Adrenal gland (tissue), 5 donors: Measurements from ENCODE around the gene PRPF31.
"Not testable (repeated sequence)": the region's sequence is repeated elsewhere in the genome, so short reads cannot be mapped to it uniquely, and the experiment has no call there.

Experiments
- POLR2A ChIP-seq, 2 donors: fragments of 450-650 bp; IDR thresholded peaks; one replicate each; pipeline ENCODE4 v1.6.1; 2017; ENCODE audit warnings: antibody characterized with exemption in 2 of 2, mild to moderate bottlenecking in 2 of 2, moderate library complexity in 1 of 2
- TF ChIP-seq, protein P1 (sequence below), 6 experiments: fragments of 450-650 bp in 4 of 6; fragments of 200-600 bp in 2 of 6; sonication (generic) in 1 of 6; IDR thresholded peaks; 1 replicate in 5 of 6; 2 replicates in 1 of 6; pipeline versions ENCODE4 v1.5.1 to v1.8.0; 2016 to 2021; ENCODE audit warnings: antibody characterized with exemption in 6 of 6, mild to moderate bottlenecking in 2 of 6, moderate library complexity in 1 of 6
- donor health status: DM: no; HTN: no; CAD: no.

DNA sequence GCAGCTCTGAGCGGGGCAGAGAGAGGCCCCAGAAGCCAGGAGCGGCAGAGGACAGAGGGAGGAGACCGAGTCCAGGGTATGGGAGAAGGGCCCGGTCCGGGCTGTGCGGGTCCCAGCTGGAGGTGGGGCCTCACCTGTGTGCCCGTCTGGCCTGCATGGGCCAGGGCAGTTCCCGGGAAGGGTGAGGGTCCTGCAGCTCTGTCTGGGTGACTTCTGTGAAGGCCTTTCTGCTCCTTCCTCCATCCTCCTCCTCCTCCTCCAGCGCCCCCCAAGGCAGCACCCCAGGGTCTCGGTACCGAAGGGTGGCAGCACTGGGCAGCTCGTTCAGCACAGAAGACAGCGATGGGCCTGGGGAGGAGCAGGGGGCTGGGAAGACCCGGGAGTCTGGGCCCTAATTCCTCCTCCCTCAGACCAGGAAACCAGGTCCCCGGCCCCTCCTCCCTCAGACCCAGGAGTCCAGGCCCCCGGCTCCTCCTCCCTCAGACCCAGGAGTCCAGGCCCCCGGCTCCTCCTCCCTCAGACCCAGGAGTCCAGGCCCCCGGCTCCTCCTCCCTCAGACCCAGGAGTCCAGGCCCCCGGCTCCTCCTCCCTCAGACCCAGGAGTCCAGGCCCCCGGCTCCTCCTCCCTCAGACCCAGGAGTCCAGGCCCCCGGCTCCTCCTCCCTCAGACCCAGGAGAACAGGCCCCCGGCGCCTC is 56.3 kb downstream of the PRPF31 start:
- TF ChIP-seq, protein P1, sequence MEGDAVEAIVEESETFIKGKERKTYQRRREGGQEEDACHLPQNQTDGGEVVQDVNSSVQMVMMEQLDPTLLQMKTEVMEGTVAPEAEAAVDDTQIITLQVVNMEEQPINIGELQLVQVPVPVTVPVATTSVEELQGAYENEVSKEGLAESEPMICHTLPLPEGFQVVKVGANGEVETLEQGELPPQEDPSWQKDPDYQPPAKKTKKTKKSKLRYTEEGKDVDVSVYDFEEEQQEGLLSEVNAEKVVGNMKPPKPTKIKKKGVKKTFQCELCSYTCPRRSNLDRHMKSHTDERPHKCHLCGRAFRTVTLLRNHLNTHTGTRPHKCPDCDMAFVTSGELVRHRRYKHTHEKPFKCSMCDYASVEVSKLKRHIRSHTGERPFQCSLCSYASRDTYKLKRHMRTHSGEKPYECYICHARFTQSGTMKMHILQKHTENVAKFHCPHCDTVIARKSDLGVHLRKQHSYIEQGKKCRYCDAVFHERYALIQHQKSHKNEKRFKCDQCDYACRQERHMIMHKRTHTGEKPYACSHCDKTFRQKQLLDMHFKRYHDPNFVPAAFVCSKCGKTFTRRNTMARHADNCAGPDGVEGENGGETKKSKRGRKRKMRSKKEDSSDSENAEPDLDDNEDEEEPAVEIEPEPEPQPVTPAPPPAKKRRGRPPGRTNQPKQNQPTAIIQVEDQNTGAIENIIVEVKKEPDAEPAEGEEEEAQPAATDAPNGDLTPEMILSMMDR (IDR thresholded peaks at IDR 0.05), result not testable (repeated sequence)
- TF ChIP-seq POLR2A (IDR thresholded peaks at IDR 0.05), result not testable (repeated sequence)
